Measurements from ENCODE around the gene RGS2.

DNA sequence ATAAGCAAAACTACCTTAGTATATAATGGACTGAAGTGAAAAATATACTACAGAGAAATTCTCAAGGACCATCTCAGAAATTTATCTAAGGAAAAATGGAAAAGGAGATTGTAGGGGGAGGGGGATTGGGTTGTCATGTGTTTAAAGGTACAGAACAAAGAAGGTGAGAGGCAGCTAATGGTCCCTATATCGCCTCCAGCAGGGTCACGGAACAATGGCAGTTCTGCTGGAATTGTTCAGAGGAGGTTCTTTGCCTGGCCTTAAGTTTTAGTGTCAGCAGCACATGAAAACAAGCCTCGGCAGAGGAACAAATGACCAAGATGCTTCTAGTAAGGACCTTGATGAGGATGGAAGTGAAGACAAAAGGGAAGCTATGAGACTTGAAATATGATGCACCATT lies 42.0 kb upstream of the RGS2 start:
- TF ChIP-seq POLR2A (IDR thresholded peaks at IDR 0.05), result no peak
- TF ChIP-seq, protein P1, sequence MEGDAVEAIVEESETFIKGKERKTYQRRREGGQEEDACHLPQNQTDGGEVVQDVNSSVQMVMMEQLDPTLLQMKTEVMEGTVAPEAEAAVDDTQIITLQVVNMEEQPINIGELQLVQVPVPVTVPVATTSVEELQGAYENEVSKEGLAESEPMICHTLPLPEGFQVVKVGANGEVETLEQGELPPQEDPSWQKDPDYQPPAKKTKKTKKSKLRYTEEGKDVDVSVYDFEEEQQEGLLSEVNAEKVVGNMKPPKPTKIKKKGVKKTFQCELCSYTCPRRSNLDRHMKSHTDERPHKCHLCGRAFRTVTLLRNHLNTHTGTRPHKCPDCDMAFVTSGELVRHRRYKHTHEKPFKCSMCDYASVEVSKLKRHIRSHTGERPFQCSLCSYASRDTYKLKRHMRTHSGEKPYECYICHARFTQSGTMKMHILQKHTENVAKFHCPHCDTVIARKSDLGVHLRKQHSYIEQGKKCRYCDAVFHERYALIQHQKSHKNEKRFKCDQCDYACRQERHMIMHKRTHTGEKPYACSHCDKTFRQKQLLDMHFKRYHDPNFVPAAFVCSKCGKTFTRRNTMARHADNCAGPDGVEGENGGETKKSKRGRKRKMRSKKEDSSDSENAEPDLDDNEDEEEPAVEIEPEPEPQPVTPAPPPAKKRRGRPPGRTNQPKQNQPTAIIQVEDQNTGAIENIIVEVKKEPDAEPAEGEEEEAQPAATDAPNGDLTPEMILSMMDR (IDR thresholded peaks at IDR 0.05), result no peak
- no peak for TF ChIP-seq POLR2AphosphoS5 (IDR thresholded peaks at IDR 0.05)
- no peak for TF ChIP-seq EP300 (IDR thresholded peaks at IDR 0.05)

All from sigmoid colon (tissue), 4 donors.